DMS114 treated with DMSO at 0.1 percent for 48 hours (cell line): Measurements from ENCODE around the gene SYCN.

ENCODE experiments used
- DNase-seq: peaks from one replicate; lab custom pipeline; 2025; ENCODE audit not compliant: unreplicated experiment; lab: John Stamatoyannopoulos, UW

SYCN gene

GRCh38 chr19:39172700-39173501 is 31.2 kb downstream of the SYCN start:
- DNase-seq, result no peak

DNA sequence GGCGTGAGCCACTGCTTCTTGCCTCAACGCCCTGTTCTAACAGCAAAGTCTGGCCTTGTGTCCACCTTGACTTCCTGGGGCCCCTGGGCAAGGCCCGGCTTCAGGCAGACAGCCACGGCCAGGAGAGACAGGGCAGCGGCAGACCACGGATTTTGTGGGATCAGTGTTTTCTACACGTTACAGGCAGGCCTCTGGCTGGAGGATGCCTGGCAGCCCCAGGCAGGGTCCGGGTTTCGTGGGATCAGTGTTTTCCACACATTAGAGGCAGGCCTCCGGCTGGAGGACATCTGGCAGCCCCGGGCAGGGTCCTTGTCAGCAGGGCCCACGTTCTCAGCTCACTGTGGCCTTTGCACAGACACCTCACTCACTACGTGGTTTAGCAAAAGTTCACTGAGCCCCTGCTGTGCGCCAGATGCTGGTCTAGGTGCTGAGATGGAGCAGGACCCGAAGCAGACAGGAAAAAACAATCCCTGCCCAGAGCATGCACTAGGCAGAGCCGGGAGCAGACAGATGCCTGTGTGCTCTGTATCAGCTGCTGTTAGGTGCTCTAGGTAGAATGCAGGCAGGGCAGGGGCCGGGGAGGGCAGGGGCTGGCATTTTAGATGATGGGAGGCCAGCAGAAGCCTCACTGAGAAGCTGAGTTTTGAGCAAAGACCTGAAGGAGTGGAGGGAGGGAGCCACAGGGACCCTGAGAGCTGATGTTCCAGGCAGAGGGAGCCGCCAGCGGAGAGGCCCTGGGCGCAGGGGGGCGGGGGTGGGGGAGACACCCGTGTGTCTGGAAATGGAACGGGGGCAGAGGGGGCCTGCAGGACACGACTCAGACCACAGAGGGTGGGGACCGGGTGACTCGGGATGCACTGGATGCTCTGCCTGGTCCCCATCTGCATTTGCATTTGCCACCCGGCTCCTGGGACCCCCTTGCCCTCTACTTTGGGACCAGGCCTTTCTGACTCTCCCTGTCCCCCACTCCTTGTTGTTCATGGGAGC is 32.3 kb downstream of the SYCN start:
- DNase-seq, result no peak

DNA sequence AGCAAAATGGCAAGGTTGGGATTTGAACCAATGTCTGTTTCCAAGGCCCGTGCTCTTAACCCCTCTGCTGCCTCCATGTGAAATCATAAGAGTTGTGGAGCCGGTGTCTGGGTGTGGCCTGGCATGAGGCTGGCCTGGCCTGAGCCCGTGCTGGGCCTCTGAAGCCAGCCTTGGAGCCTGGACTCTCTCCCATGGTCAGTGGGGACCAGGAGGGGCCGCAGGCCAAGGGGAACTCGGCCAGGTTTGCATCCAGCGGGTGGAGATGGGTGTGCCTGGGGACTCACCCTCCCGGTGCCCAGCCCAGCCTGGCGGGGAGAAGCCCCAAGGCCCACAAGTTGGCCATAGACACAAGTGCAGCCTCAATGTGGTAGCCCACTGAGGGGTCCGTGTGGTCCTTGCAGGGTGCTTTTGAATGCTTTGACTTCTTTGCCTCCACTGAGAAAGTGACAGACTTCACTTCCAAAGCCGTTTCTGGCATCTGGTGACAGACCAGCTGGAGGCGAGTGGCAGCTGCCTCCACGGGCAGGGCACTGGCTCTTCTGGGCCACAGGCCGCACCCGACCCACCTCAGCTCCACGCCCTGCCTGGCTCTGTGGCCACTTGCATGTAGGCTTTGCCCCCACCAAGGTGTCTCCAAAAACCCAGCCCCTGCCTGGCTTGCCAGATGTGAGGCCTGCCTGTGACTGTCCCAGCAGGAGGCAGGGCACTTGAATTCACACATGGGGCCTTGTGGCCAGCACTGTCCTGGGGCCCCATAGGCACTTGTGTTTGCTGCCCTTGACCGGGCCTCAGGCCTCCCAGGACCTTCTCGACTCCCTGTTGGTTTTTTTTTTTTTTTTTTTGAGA is 33.5 kb downstream of the SYCN start:
- DNase-seq, result no peak

DNA sequence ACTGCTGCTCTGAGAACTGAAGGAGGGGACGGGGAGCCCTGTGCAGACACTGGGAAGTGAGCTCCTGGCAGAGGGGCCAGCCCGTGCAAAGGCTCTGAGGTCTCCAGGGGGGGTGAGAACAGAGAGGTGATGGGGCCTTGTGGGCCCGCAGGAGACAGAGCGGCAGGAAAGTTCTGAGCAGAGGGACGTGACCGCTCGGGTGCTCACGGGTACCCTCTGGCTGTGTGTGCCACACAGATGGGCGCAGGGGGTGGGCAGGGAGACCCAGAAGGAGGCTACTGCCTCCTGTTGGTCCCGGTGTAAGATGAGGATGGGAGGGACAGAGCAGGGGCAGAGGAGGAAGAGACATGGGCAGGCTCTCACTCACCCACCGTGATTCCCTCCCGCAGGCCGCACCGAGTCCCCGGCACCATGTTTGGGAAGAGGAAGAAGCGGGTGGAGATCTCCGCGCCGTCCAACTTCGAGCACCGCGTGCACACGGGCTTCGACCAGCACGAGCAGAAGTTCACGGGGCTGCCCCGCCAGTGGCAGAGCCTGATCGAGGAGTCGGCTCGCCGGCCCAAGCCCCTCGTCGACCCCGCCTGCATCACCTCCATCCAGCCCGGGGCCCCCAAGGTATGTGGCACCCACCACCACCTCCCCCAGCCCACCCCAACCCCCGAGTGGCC is 34.8 kb downstream of the SYCN start:
- no peak for DNase-seq

DNA sequence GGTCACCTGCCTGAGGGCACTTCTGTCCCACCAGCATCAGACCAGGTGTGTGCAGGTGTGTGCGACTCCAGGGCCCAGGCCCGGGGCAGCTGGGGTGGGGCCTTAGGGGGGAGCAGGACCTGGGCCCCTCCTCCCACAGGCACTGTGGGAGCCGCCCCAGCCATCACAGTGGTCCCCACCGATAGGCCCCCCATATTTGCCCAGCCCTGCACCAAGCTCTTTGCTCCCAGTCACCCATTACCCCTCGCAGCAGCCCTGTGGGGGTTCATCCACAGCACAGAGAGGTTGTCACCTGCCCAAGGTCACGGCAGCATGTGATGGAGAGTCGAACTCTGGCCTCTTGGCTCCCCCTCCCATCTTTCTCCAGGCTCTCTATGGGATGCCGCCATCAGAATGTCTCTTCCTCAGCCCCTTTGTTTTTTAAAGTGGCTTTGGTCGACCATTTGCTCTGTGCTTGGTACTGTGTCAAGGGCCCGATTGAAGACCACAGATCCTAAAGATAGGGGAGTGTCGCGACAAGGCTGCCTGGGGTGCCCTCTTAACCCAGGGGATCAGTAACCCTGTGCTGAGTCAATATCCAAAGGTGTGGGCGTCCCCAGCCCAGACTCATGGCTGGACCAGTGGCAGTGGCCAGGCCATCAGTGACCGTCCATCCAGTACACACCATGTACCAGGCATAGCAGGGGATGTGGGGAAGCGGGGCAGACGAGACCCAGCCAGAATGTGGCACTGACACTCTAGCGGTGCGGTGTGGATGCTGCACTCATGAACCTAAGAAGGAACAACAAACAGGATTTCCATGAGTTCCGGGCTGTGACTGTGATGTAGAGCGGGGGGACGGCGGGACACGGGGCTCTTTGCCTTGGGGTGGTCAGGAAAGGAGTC is 35.6 kb downstream of the SYCN start:
- no peak for DNase-seq

- no peak for DNase-seq
Measured at GRCh38 chr19:39167461-39168257, 36.4 kb downstream of the SYCN start.

DNA sequence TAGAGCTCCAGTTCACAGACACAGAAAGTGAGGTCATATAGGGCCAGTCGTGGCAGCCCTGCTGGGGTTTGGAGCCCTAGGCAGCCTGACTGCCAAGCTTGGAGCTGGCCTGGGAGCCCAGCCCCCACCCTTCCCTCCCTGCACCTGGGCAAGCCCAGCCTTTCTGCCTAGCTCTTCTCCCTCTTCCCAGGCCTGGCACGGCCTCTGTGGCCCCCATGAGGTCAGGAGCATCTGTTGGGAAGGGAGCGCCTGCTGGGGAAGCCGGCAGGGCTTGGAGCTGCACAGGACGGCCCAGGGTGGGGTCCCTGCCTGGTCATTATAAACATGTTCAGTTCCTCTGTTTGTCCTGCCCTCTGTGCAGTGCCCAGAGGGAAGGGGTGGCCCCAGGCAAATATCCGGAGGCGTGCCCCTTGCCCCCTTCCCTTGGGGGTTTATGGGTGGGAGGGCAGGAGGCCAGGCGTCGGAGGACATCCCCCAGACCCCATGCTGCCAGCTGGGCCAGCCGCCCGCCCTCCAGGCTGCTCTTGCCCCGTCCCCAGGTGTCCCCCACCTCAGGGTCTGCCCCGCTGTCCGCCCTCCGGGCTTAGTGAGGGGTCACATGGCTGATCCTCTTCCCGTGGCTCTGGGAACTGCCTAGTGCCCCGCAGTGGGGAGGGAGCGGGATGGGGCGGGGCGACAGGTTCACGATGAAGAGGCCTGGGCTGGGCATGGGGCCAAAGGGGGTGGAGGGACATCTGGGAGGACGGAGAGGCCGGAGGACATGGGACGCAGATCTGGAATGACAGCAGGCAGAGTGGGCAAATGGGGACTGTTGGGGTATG is 37.3 kb downstream of the SYCN start:
- DNase-seq, result no peak

DNA sequence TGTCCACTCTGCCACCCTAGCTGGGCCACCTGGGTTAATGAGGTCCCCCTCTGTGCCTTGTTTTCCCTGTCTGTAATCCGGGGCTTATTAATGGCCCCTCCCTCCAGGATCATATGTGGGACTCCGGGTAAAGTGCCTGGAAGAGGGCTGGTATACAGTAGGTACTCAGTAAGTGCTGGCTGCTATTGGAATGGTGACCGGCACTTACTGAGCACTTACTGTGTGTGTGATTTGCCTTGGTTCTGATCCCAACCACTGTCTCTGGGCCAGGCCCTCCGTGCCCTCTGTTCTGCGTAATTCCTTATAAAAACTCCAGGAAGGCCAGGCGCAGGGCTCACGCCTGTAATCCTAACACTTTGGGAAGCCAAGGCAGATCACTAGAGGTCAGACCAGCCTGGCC is 38.2 kb downstream of the SYCN start:
- DNase-seq, result no peak

GRCh38 chr19:39164289-39164688 is 39.8 kb downstream of the SYCN start:
- DNase-seq, result no peak

GRCh38 chr19:39163621-39164020 is 40.4 kb downstream of the SYCN start:
- DNase-seq, result no peak

DNA sequence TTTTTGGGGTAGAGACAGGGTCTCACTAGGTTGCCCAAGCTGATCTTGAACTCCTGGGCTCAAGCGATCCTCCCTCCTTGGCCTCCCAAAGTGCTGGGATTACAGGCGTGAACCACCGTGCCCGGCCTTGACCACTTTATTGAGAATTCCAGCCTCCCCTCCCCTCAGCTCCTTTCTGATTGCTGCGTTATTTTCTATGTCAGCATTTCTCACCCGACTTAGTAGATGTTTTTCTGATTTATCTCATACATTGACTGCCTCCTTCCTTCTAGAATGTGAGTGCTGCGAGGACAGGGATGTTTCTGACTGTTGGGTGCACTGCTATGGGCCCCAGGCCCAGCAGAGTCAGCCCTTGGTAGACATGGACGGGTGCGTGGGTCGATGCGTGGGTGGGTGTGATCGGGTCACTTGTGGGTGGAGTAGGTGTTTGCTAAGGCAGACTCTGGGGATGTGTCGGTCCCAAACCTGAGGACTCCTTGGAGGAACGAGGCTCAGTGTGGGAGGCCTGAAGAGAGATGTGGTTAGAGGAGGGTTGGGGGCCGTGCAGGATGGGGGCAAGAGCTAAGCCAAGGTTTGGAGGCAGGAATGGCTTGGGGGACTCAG is 41.5 kb downstream of the SYCN start:
- DNase-seq, result no peak

DNA sequence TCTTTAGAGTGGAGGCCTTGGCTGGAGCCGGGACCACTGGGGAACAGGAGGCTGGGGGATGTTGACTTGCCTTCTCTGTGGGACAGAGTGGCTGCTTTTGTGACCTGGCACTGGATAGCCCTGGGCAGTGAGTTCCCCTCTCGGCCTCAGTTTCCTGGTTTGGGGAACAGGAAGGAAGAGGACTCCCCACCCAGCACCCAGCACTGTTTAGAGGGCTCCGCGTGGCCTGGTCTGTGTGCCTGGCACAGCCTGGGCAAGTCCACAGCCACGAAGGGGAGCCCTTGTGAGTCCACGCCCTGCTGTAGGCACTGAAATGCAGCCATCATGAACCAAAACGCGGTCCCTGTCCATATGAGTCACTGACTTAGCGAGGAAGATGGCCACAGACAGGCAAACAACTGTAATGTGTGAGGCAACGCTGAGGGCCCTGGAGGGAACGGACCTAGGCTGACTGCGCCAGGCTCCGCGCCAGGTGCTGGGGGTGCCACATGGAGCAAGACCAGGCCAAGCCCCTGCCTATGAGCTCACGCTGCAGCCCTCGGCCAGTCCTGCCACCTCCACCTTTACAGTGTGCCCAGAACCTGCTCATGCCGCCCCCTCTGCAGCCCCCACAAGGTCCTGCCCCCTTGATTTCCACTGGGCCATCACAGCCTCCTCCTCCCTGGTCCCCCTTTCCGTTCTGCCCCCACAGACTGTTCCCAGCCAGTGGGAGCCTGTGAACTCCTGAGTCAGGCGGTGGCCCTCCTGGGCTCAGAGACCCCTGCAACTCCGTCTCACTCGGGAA is 43.0 kb downstream of the SYCN start:
- no peak for DNase-seq

GRCh38 chr19:39160523-39160861 is 43.6 kb downstream of the SYCN start:
- no peak for DNase-seq

DNA sequence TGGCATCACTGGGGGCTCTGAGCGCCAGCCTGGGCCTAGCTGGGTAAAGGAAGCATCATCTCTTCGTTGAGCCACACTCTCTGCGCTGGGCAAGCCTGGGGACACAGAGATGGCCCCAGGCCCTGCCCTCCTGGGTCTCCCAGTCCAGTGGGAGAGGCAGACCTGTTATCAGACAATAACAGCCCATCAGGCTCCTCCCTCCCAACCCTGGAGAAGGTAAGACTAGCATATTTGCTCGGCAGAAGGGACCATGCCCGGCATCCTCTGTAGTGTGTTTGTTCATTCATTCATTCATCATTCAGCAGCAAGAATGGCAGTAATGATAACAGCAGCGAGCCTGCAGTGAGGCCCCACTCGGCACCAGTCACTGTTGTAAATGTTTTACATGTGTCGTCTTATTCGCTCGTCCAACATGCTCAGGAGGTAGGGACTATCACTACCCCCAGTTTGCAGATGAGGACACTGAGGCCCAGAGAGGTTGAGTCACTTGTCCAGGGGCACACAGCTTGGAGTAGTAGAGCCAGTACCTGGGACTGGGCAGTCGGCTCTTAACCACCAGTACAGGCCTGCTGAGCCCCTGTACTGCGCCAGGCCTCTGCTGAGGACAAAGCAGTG is 45.3 kb downstream of the SYCN start:
- no peak for DNase-seq

GRCh38 chr19:39157997-39158389 is 46.1 kb downstream of the SYCN start:
- no peak for DNase-seq

DNA sequence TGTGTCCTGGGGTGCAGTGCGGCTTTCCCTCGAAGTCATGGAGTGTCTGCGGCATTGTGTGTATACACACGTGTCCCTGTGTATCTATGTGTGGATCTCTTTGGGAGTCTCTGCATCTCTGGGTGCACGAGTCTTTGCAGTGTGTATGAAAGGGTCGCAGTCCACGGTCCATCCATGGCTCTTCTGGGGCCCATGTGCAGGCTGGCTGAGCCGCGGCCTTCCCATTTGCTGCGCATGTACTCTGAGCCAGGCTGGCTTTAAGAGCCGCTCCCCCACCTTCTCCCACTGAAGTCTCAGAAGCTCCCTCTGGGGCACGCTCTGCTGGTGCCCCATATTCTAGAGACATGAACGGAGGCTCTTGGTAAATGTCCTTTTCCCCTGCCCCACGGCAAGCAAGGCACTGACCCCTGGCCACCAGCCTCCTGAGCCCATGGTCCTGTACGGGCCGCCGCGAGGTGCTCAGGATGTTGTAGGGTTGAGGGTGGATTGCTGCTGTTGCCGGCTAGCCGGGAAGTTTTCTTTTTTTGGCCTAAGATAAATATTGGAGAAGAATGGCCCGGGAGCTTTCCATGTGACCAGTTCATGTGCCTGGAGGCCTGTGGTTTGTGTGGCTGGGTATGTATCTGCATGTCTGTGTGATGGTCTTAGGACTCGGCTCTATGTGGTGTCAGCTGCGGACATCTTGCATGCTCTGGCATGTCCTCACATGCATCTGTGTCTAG is 46.6 kb downstream of the SYCN start:
- no peak for DNase-seq
